GM12875 (cell line): ENCODE results near the gene NUP210.

Source experiments
- H3K4me3 ChIP-seq: one replicate; pipeline ENCODE4 v1.5.1; 2011; ENCODE audit warnings: low read depth, low read length, control low read depth
- TF ChIP-seq, protein P1 (sequence below): IDR thresholded peaks from 2 replicates; pipeline ENCODE4 v1.5.1; 2011; ENCODE audit warnings: low read depth, mild to moderate bottlenecking, control low read depth, inconsistent platforms, low read length, moderate library complexity, borderline replicate concordance; ENCODE audit not compliant: insufficient read depth

Gene NUP210

DNA sequence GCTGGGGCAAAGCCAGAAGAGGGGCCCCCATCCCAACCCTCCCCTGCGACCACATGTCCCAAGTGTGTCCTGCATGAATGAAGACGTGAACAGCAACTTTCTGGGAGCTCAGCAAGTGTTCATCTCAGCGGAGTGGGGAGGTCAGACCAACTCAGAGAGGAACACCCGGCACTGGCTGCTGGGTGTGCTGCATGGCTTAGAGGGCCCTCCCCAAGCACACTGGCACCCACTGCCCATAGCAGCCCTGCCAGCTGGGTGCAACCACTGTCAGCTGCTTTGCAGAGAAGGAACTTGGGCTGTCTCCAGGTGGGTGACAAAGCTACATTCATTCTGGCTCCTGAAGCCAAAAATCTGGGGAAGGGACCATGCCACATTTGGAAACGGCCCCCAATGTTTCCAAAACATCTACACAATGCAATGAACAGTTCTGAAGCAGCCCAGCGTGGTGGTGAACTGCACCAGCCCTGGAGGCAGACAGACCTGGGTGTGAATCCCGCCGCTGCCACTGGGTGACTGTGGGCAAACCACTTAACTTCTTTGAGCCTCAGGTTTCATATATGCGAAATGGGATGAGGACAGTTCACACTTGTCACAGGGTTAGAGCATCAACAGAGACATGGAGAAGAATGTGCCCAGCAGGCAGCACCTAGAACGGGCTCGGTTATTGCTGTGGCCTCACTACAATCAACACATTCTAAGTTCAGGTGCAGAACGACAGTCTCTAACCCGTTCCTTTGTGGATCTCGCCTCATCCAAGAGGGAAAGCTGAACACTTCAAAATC lies 145.4 kb downstream of the NUP210 start:
- H3K4me3 ChIP-seq, result no peak overlapping the region
- TF ChIP-seq, protein P1, sequence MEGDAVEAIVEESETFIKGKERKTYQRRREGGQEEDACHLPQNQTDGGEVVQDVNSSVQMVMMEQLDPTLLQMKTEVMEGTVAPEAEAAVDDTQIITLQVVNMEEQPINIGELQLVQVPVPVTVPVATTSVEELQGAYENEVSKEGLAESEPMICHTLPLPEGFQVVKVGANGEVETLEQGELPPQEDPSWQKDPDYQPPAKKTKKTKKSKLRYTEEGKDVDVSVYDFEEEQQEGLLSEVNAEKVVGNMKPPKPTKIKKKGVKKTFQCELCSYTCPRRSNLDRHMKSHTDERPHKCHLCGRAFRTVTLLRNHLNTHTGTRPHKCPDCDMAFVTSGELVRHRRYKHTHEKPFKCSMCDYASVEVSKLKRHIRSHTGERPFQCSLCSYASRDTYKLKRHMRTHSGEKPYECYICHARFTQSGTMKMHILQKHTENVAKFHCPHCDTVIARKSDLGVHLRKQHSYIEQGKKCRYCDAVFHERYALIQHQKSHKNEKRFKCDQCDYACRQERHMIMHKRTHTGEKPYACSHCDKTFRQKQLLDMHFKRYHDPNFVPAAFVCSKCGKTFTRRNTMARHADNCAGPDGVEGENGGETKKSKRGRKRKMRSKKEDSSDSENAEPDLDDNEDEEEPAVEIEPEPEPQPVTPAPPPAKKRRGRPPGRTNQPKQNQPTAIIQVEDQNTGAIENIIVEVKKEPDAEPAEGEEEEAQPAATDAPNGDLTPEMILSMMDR, result no peak

DNA sequence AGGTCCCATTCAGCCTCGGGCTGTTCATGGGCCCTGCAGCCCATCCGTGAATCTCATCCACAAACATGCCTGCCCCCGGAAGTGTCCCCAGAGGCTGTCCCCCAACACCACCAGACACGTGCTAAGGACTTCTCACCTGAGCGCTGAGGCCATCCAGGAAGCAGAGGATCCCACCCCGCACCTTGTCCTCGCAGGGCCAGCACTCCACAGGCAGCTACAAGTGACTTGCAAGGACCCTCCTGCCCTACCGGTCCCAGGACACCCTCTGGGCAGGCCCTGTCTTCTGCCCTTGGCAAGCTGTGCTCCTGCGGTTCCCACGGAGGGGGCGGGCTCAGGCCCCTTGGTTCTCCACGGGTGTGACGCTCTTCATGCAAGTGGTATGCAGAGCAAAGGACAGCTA lies 146.0 kb downstream of the NUP210 start:
- H3K4me3 ChIP-seq, result no peak overlapping the region
- TF ChIP-seq, protein P1, result no peak

DNA sequence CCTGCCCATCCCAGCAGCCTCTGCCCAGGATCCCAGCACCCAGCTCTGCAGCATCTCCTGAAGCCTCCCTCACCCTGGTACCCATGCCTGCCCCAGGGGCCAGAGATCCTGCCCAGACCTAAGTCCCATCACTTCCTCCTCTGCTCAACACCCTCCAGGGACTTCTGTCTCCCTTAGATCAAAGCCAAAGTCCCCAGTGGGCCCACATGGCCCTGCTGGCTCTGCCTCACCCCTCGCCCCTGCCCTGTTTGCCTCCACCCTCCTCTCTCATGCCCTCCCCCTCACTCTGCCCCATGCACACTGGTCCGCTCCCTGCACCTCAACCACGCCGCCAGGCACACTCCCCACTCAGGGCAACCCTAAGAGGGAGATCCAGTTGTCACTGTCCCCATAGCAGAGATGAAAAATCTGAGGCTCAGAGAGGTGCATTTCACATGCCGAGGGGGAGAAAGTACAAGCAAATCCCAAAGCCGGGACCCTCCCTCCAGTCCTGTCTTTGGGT lies 146.5 kb downstream of the NUP210 start:
- TF ChIP-seq, protein P1, result no peak
- H3K4me3 ChIP-seq, result no peak overlapping the region

DNA sequence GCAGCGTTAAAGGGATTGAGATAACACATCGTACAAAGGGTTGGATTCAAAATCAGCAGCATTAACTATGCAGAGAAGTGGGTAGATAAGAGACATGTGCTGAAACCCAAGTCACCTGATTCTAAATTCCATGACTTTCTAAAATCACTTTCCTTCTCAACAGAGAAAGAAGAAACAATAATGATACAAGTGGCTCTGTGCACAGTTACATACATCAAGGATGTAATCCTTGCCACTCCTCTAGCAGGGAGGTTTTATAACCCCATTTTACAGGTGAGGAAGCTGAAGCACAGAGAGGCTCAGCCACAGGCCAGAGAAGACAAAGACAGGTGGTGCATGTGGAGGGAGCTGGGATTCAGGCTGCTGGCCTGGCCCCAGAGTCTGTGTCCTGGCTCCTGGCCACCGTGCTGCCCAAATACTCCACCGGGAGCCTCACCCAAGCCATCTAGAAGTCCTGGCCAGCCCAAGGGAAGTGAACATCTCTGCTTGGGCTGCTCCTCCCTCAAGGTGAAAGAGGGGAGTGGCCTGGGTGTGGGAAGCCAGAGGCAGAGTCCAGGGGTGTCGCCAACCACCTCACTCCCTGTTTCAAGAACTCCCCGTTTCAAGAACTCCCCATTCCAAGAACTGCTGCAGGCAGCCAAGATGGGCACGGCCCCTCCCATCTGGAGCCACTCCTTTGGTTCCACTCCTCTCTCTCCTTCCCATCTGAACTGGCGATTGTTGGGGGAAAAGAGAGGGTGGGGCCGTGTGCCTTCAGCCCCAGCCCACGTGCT lies 147.1 kb downstream of the NUP210 start:
- TF ChIP-seq, protein P1, result no peak
- H3K4me3 ChIP-seq, result no peak overlapping the region

DNA sequence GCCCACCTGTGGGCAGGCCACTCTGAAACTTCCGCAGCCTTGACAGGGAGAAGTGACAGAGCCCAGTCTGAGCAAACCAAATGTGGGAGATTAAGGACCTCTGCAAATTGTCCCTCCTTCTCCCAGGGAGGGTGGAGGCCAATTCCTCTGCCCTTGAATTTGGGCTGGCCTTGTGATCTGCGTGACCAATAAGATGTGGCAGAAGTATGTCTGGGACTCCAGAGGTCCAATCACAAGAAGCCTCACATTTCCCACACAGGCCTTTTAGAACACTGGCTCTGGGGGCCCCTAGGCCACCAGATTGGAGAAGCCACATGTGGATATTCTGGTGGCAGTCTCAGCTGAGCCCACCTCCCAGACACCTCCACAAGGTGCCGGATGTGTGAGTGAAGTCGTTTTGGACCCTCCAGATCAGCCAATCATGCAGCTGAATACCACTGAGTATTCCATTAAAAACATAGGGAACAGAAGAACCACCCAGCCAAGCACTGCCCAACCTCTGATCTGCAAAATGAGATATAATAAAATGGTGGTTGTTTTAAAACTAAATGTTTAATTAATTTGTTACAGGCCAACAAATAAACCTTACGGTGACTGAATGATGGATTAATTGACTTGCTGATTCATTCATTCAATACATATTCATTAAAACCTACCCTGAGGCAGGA lies 150.3 kb downstream of the NUP210 start:
- H3K4me3 ChIP-seq, result no peak overlapping the region
- TF ChIP-seq, protein P1, result no peak

DNA sequence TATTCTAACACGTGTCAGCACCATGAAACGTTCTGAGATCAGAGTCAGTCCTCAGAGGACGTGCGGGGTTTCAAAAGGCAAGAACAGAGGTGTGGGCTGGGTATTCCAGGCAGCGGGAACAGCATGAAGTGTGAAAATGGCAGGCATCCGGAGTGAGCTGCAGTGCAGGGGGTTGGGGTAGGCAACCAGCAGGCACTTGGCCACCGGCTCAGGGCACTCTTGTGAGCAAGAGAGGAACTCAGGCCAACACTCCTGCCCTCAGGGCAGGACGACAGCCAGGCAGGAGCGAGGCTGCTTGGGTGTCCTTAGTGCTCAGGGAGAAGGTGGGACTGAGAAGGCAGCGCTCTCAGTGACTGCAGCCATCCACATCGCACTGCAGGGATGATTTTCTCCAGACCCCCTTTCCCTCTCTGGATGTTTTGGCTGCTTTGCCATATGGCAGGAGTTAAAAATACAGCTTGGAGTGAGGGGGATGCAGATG lies 151.1 kb downstream of the NUP210 start:
- TF ChIP-seq, protein P1, result no peak
- no peak overlapping the region for H3K4me3 ChIP-seq
